ENCODE results near the gene SCAI. TPM values are rescaled to one million over a fixed set of nuclear protein-coding genes. Genes with fewer than 3 reads are reported as not detected.
"Not testable (repeated sequence)": the region's sequence is repeated elsewhere in the genome, so short reads cannot be mapped to it uniquely, and the experiment has no call there.

SCAI gene
- total and polyA plus RNA-seq, 12 donors, result 0.51 to 4.4 (median 3.5) TPM

- peak overlapping the region; percentile 52 to 99 (median 95) for H3K27ac ChIP-seq
- TF ChIP-seq CTCF (IDR thresholded peaks at IDR 0.05), result no peak
- intact Hi-C loops (cut with DNase I), result loop anchor here in 2 of 10 donors (5.0 kb wide), 1 partner anchor 247 kb away; the partner anchor contains the start of gene GOLGA1 (in 2 of the 2)
- 0% methylated on average over 26 of the region's 26 CpGs for WGBS, 2 donors
- DNase-seq, result peak in 1 of 2 donors; percentile 21
- peaks cover 0 to 8% (median 0%) of the 10 kb centered on the region in 9 donors for H3K36me3 ChIP-seq
- peaks cover 4 to 59% (median 45%) of the 10 kb centered on the region in 9 donors for H3K4me1 ChIP-seq
- no peaks in the 10 kb centered on the region for H3K27me3 ChIP-seq
- H3K9me3 ChIP-seq, result no peaks in the 10 kb centered on the region
- peak in 5 of 8 donors; percentile 10 to 18 (median 15) for ATAC-seq
- peak overlapping the region; percentile 73 to 100 (median 90) for H3K4me3 ChIP-seq
Measured at GRCh38 chr9:125189011-125189360, 45.7 kb upstream of the SCAI start.

- no peak overlapping the region for H3K4me3 ChIP-seq
Measured at GRCh38 chr9:125183561-125183960, 40.2 kb upstream of the SCAI start.

GRCh38 chr9:125183054-125183453 is 39.7 kb upstream of the SCAI start:
- H3K27ac ChIP-seq, result peak overlapping the region in 7 of 10 donors; percentile 0 to 52 (median 12)
- H3K9me3 ChIP-seq, result peaks cover 0 to 6% (median 0%) of the 10 kb centered on the region in 11 donors
- no peak for TF ChIP-seq CTCF (IDR thresholded peaks at IDR 0.05)
- peaks cover 4 to 68% (median 43%) of the 10 kb centered on the region in 9 donors for H3K4me1 ChIP-seq
- DNase-seq, result no peak
- no peaks in the 10 kb centered on the region for H3K27me3 ChIP-seq
- peaks cover 0 to 10% (median 0%) of the 10 kb centered on the region in 9 donors for H3K36me3 ChIP-seq
- no peak overlapping the region for H3K4me3 ChIP-seq
- intact Hi-C loops (cut with DNase I), result no loop called here
- ATAC-seq, result peak in 2 of 8 donors; percentile 13 to 37
- 34 to 37% methylated on average over 2 of the region's 2 CpGs for WGBS, 2 donors

More at GRCh38 chr9:125183561-125183960, 40.2 kb upstream of the SCAI start:
- Histone ChIP-seq H3K27me3 (no peaks in the 10 kb centered on the region), H3K4me1 (peaks cover 4 to 70% (median 46%) of the 10 kb centered on the region in 9 donors), H3K27ac (peak overlapping the region in 5 of 10 donors; percentile 1 to 47 (median 12)), H3K9me3 (peaks cover 0 to 6% (median 0%) of the 10 kb centered on the region in 11 donors), H3K36me3 (peaks cover 0 to 8% (median 0%) of the 10 kb centered on the region in 9 donors)
- 73 to 78% methylated on average over 2 of the region's 2 CpGs for WGBS, 2 donors
- no peak for TF ChIP-seq CTCF (IDR thresholded peaks at IDR 0.05)
- intact Hi-C loops (cut with DNase I), result no loop called here
- no peak for ATAC-seq
- DNase-seq, result no peak

- H3K27me3 ChIP-seq; H3K9me3 ChIP-seq; DNase-seq; H3K4me3 ChIP-seq; intact Hi-C loops (cut with DNase I); ATAC-seq: not testable (repeated sequence)
- 91 to 93% methylated on average over 4 of the region's 4 CpGs for WGBS, 2 donors
- Histone ChIP-seq H3K4me1 (peaks cover 0 to 55% (median 30%) of the 10 kb centered on the region in 9 donors), H3K36me3 (peaks cover 0 to 12% (median 0%) of the 10 kb centered on the region in 9 donors), H3K27ac (peak overlapping the region in 1 of 10 donors; percentile 4)
Measured at GRCh38 chr9:125181756-125182155, 38.4 kb upstream of the SCAI start.

GRCh38 chr9:125180876-125181275 is 37.5 kb upstream of the SCAI start:
- Histone ChIP-seq H3K36me3 (peaks cover 0 to 12% (median 0%) of the 10 kb centered on the region in 9 donors), H3K27ac (peak overlapping the region in 2 of 10 donors; percentile 4 to 34), H3K4me3 (no peak overlapping the region), H3K4me1 (peaks cover 0 to 53% (median 30%) of the 10 kb centered on the region in 9 donors), H3K27me3 (no peaks in the 10 kb centered on the region), H3K9me3 (peaks cover 0 to 6% (median 0%) of the 10 kb centered on the region in 11 donors)
- ATAC-seq (peak in 5 of 8 donors; percentile 24 to 81 (median 63)), DNase-seq (no peak)
- TF ChIP-seq CTCF (IDR thresholded peaks at IDR 0.05), result no peak
- 76 to 89% methylated on average over 9 of the region's 9 CpGs for WGBS, 2 donors
- intact Hi-C loops (cut with DNase I), result no loop called here

GRCh38 chr9:125179776-125180175 is 36.4 kb upstream of the SCAI start:
- Histone ChIP-seq H3K4me1 (peaks cover 0 to 48% (median 28%) of the 10 kb centered on the region in 9 donors), H3K36me3 (peaks cover 0 to 12% (median 0%) of the 10 kb centered on the region in 9 donors)
- H3K4me3 ChIP-seq; DNase-seq; H3K27ac ChIP-seq; H3K9me3 ChIP-seq; intact Hi-C loops (cut with DNase I); ATAC-seq; H3K27me3 ChIP-seq: not testable (repeated sequence)
- WGBS, 2 donors, result 95 to 96% methylated on average over 4 of the region's 4 CpGs
